ENCODE data around the gene SEMA6A.

DNA sequence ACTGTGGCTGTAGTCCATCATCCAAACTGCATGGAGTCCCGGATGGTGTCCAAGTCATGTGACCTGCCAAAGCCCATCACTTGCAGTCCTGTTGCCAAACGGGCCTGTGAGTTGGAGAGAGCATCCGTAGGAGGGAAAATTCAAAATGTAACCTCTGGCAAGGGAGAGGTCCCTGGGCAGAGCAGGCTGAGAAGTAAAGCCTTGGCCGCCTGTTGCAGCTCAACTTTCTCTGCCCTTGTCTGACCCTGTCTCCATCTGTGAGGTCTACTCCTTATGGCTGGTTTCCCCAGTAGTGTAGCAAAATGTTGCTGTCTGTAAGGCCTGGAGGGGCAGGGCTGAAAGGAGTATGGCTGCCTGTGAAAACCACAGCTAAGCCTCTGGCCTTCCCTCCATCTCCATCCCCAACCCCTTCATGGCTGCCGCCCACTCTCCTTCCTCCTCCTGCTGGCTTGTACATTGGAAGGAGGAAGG, 163.5 kb downstream of the SEMA6A start:
- TF ChIP-seq SMC3 (IDR thresholded peaks at IDR 0.05; ENCODE audit: borderline replicate concordance, low read length) = no peak
- TF ChIP-seq CBX5 (IDR thresholded peaks at IDR 0.05; ENCODE audit: low read depth) = no peak
- no peak for TF ChIP-seq NR2F1 (conservative IDR thresholded peaks at IDR 0.05)
- TF ChIP-seq, protein P1, sequence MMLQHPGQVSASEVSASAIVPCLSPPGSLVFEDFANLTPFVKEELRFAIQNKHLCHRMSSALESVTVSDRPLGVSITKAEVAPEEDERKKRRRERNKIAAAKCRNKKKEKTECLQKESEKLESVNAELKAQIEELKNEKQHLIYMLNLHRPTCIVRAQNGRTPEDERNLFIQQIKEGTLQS (IDR thresholded peaks at IDR 0.05; ENCODE audit: borderline replicate concordance, extremely low read depth, low read depth, low read length) = no peak
- no peak for TF ChIP-seq SRF (IDR thresholded peaks at IDR 0.05; ENCODE audit: low read depth in 2 of 2, low read length in 2 of 2)
- TF ChIP-seq, protein P2, sequence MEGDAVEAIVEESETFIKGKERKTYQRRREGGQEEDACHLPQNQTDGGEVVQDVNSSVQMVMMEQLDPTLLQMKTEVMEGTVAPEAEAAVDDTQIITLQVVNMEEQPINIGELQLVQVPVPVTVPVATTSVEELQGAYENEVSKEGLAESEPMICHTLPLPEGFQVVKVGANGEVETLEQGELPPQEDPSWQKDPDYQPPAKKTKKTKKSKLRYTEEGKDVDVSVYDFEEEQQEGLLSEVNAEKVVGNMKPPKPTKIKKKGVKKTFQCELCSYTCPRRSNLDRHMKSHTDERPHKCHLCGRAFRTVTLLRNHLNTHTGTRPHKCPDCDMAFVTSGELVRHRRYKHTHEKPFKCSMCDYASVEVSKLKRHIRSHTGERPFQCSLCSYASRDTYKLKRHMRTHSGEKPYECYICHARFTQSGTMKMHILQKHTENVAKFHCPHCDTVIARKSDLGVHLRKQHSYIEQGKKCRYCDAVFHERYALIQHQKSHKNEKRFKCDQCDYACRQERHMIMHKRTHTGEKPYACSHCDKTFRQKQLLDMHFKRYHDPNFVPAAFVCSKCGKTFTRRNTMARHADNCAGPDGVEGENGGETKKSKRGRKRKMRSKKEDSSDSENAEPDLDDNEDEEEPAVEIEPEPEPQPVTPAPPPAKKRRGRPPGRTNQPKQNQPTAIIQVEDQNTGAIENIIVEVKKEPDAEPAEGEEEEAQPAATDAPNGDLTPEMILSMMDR (IDR thresholded peaks at IDR 0.05 in 2 of 3, conservative IDR thresholded peaks at IDR 0.05 in 1 of 3; ENCODE audit: control insufficient read depth in 2 of 3, extremely low read depth in 1 of 3, insufficient read depth in 1 of 3, low read depth in 3 of 3, low read length in 3 of 3) = no peak
- TF ChIP-seq RCOR1 (conservative IDR thresholded peaks at IDR 0.05; ENCODE audit: low read depth, low read length) = no peak
- TF ChIP-seq, protein P3, sequence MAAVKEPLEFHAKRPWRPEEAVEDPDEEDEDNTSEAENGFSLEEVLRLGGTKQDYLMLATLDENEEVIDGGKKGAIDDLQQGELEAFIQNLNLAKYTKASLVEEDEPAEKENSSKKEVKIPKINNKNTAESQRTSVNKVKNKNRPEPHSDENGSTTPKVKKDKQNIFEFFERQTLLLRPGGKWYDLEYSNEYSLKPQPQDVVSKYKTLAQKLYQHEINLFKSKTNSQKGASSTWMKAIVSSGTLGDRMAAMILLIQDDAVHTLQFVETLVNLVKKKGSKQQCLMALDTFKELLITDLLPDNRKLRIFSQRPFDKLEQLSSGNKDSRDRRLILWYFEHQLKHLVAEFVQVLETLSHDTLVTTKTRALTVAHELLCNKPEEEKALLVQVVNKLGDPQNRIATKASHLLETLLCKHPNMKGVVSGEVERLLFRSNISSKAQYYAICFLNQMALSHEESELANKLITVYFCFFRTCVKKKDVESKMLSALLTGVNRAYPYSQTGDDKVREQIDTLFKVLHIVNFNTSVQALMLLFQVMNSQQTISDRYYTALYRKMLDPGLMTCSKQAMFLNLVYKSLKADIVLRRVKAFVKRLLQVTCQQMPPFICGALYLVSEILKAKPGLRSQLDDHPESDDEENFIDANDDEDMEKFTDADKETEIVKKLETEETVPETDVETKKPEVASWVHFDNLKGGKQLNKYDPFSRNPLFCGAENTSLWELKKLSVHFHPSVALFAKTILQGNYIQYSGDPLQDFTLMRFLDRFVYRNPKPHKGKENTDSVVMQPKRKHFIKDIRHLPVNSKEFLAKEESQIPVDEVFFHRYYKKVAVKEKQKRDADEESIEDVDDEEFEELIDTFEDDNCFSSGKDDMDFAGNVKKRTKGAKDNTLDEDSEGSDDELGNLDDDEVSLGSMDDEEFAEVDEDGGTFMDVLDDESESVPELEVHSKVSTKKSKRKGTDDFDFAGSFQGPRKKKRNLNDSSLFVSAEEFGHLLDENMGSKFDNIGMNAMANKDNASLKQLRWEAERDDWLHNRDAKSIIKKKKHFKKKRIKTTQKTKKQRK (IDR thresholded peaks at IDR 0.05; ENCODE audit: low read depth, low read length) = no peak
- no peak for TF ChIP-seq GABPA (IDR thresholded peaks at IDR 0.05; ENCODE audit: low read depth)
